ENCODE data around the gene PDE4B.
A peak's percentile ranks its signal among the peaks of the same experiment; 100 is the strongest.

The PDE4B gene

GRCh38 chr1:66262208-66262963 lies 469.7 kb downstream of the PDE4B start:
- no peak for DNase-seq (ENCODE audit: low read depth in 2 of 2)

DNA sequence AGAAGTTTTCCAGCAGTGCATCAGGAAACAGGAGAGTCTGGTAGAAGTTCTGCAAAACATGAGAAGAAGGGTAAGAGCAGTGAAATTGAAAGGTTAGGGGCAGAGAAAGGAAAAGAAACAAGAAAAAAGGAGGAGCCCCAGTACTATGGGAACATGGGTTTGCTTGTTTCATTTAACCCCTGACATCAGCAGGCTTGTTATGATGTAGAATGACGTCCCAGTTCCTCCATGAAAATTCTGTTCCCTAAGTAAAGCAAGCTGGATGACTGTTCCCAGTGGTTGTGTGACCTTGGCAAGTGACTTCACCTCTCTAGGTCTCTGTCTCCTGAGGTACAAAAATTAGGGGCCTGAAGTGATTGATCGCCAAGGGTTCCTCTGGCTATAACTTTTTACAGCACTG lies 472.6 kb downstream of the PDE4B start:
- DNase-seq (ENCODE audit: low read depth in 2 of 2), result no peak

- no peak for DNase-seq (ENCODE audit: low read depth in 2 of 2)
Measured at GRCh38 chr1:66265796-66266195, 473.1 kb downstream of the PDE4B start.

- DNase-seq (ENCODE audit: low read depth in 2 of 2), result no peak
Measured at GRCh38 chr1:66266350-66266749, 473.7 kb downstream of the PDE4B start.

DNA sequence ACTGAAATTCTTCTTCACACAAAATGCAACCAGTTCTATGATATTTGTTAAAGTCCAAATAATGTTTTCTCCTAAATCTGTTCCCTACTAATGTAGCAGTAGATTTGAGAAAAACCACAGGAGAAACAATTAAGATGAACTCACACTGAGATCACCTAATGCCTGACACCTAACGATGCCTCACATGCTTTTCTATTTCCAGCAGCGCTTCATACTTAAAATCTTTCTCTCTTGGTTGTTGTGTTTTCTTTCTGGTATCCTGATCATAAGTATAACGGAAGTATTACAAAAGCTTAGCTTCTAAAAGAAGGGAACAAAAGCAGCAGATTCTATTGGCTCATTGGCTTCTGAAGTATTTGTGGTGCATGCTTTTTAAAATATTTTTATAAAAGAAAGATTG lies 474.1 kb downstream of the PDE4B start:
- no peak for DNase-seq (ENCODE audit: low read depth in 2 of 2)

DNA sequence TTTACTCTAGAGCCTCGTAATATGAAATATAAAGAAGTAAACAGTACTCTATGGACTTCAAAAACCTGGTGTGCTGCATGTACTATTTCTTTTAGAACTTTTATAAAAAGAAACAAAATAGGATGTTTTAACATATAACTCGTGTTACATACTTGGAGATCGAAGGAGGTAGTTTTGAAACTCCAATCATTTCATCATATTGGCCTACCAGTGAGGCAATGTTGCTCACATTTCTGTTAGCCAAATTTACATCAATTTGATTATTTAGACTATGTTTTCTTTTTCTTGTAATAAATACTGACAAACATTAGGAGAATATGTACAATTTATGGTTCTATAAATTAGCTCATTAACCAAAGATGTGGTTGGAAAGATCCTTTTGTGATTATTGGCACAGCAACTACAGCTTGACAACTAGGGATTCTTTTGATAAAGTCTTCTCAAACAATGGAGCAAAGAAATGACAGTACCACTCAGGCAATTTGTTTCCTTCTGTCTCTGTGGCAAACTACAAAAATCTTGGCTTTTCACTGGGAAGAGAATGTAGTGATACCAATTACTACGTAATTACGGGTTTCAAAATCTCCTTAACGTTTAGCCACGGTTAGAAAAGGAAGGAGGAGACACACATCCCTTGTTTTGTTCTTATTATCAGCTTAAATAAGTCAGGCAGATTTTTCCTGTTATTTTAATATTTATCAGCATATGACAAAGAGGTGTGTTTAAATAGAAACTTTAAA lies 474.7 kb downstream of the PDE4B start:
- no peak for DNase-seq (ENCODE audit: low read depth in 2 of 2)

DNA sequence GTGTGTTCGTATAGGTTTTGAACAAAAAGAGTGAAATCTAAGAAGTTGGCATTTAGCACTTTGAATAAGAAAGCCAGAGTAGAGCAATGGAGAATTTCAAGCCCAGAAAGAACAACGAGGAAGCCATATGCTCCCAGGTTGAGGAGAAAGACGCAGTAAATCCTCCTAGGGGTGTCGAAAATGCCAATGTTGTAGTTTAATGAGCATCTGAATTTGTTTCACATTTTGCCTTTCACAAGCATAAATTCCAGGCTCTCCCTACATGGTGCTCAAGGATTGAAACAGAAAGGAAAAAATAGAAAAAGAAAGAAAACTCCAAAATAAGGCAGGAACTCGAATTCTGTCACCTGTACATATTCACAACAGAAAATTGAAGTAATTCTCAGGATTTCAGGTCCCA lies 476.5 kb downstream of the PDE4B start:
- no peak for DNase-seq (ENCODE audit: low read depth in 2 of 2)

DNA sequence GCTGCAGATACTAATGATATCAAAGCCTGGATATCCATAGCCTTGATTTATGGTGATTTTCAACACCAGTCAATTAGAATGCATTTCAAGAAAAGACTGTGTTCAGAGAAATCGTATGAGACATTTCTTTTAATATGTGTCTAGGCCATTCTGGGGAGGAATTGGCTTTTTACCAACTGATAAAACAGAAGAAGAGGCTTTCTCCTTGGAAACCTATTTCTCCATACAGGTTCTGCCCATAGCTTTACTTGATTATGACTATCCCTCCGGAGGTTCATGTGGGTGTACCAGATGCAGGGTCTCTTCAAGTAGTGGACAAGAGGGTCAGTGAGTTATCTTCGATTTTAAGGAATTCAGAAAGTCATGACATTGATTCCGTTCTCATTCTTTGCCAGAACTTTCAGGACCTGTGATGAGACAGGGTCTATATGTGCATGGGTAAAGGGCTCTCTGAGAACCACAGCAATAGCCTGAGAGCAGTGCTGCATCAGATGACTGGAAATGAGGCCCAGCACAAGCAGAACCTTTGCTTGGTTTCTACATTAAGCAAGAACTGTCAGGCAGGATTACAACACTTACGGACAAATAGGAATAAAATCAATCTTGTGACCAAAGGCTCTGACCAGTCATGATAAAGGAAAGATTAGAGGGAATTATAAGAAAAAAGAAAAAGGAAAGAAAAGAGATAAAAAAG lies 477.6 kb downstream of the PDE4B start:
- no peak for DNase-seq (ENCODE audit: low read depth in 2 of 2)

- DNase-seq (ENCODE audit: low read depth in 2 of 2), result no peak
Measured at GRCh38 chr1:66271216-66271903, 478.7 kb downstream of the PDE4B start.

DNA sequence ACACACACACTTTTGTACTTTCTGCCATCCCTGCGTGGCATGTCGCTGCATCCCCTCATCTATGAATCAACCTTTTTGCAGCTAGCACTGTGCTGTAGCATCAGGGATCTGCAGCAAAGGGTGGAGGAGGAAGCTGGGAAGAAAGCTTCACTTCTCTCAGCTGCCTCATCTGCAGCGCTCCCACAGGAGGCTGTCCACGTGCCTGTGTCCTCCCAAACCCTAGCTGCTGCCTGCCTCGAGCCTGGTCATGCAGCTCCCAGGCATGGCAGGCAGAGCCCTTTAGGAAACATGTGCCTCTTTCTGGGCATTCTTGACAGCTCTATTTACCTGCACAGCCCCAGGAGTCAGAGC lies 479.2 kb downstream of the PDE4B start:
- DNase-seq (ENCODE audit: low read depth in 2 of 2), result no peak

DNA sequence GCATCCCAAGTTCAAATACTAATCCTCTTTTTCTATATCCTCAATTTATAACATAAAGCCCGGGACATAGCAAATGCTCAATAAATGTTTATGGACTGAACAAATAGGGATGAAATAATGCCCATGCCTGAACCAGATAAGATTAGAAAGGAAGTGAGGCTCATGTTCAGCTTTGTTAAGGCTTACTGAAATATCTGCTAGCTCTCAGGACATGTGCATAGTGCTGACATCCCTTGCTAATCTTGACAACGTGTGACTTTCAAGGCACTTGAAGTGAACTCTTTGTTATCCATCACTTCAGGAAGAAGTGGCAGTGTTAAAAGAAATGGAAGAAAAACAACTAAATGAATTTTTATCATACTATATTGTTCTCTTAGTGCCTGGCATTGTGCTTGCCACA lies 481.0 kb downstream of the PDE4B start:
- DNase-seq (ENCODE audit: low read depth in 2 of 2), result no peak

DNA sequence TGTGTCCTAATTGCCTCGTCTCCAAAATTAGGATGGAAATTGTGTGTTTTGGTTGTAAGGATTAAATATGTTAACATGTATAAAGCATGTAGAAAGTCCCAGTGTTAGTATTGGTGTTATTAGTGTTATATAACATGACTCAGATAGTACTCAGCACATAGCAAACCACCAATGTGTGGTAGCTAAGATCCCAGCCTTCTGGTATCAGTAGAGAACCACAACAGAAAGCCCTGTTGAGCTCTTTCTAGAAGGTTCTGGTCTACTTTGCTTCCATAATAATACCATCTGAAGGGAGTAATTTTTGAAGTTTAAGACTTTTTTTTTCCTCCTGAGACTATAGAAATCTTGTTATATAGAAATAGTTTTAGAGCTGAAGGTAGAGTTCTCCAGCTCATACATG lies 481.9 kb downstream of the PDE4B start:
- DNase-seq (ENCODE audit: low read depth in 2 of 2), result no peak

DNA sequence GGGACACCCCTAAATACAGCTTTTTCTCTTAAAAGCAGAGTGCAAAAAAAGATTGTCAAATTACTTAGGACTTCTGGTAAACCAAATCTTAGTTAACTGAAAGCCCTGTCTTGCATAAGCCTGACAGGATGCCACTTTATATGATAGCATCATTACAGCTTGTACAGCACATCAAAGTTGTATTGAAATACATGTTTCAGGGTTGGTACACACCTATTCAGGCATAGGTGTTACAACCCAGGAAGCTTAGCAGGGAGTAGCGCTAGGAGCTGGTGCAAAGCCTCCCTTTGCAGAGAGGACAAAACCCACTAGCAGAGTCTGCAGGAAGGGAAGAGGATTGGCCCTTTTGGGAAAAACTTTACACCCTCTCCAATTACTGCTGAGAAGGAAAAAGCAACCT lies 482.4 kb downstream of the PDE4B start:
- DNase-seq (ENCODE audit: low read depth in 2 of 2), result no peak

GRCh38 chr1:66275601-66276023 lies 482.9 kb downstream of the PDE4B start:
- no peak for DNase-seq (ENCODE audit: low read depth in 2 of 2)

- no peak for DNase-seq (ENCODE audit: low read depth in 2 of 2)
Measured at GRCh38 chr1:66276218-66276617, 483.5 kb downstream of the PDE4B start.

DNA sequence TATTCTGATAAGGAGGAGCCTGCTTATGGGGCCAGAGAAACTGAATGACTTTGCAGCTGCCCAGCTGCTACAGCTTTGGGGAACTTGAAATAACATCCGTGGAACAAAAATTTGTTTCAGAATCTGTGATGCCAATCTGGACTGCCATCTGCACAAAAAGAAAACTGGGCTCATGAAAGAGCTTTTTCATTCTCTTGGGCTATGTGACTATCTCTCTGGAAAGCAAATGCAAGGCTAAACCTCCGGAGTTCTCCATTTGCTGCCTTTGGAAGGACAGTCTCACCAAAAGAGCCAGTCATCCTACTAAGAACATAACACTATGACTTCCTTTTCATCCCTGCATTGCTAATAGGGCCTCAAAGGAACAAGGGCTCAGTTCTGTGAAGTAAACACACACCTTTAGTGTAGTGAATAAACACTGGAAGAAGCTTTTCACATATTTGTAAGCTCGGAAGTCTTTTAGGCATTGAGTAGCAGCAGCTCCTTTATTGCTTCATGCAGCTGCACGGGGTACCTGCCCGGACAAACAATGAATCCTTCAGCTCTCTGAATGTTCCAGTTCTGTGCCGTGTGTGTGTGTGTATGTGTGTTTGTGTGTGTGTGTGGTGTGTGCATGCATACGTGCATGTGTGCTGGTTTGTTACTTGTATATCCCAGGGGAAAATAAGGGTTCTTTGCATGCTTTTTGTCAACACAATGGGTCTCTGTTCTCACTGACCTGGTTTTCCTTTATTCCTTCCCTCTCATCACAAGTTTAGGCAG lies 485.7 kb downstream of the PDE4B start:
- DNase-seq (ENCODE audit: low read depth in 2 of 2), result no peak

DNA sequence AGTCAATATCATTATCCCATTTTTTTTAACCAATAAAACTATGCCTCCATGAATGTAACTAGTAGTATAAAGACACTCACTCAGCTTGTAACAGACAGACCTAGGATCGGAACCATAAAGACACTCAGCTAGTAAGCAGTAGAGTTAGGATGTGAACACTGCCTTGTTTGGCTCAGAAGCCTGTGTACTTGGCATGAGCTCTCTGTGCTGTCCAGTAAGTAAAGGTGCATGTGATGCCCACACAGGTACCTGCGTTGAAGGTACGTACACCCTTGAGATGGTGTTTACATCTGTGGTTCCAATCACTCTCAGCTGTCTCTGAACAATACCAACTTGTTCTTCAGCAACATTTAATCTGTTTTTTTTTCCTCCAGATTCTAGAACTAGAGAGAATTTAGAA lies 489.1 kb downstream of the PDE4B start:
- no peak for DNase-seq (ENCODE audit: low read depth in 2 of 2)

- peak in 1 of 2 donors; percentile 64 for DNase-seq (ENCODE audit: low read depth in 2 of 2)
Measured at GRCh38 chr1:66282343-66282852, 489.7 kb downstream of the PDE4B start.

DNA sequence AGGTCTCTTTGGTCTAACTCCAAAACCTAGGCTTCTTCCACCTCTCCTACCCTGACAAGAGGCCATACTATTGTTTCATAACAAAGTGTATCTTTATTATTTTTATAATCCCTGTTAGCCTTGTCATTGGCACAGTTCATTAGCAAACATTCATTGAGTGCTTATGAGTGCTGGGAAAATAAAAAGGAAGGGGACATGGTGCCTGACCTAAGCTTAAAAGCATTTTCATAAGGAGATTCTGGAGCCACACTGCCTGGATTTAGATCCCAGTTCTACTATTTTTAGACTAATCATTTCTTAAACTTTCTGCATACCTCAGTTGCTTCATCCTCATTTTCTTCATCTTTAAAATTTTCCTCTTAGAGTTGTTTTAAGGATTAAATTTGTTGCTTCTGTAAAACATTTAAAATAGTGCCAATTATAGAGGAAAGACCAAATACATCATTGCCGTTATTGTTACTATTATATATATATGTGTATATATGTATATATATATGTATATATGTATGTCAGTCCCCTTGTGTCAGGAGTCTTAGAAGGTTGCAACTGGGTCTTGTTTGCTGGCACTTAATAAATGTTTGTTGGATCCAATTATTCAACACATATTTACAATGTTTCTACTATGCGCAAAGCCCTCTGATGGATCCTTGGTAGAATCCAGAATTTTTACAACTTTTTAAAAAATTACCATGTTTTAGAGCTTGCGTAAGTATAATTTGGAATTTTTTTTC lies 490.4 kb downstream of the PDE4B start:
- DNase-seq (ENCODE audit: low read depth in 2 of 2), result no peak

DNA sequence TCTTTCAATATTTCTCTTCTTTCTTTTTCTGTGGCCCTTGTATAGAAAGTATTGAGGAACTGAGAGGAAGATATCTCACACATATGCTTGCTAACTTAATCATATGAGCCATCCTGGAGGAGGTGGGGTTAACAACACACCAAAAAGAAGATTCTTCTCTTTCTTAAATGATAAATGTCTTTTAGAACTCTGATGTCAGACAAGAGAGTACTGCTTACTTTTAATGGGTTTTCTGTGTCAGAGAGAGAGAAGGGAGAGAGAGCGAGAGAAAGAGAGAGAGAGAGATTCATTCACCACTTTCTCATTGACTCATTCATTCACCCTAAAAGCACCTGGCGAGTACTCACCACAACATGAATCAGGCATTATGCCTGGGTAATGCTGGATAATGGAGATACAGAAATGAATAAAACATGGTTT lies 490.9 kb downstream of the PDE4B start:
- DNase-seq (ENCODE audit: low read depth in 2 of 2), result no peak

DNA sequence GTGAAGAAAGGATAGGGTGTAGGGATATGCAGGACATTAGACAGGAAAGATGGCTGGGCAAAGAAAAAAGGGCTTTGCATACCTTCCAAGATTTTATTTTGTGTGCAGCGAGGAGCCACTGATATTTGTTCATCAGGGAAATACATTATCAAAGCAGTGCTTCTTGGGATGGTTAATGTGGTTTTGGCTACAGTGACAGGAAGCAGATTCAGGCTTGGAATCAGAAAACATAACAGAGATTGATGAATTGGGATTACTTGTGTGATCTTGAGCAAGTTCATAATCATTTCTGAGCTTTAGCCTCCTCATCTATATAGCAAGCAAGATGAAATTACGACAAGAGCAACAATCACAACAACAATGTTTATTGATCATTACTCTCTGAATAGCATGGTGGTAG lies 492.1 kb downstream of the PDE4B start:
- no peak for DNase-seq (ENCODE audit: low read depth in 2 of 2)

Measured in stimulated activated CD8-positive, alpha-beta memory T cell treated with anti-CD3 and anti-CD28 coated beads, Interleukin-15, amount 100 ng/mL, for 4 hours (primary cell).